HEK293 (cell line): ENCODE results near the gene AVP.

Experiments
- BCL11B ChIP-seq: fragments of 450-650 bp; formaldehyde crosslinking; IDR thresholded peaks from 2 replicates; pipeline ENCODE4 v1.5.1; 2016; ENCODE audit warnings: low read depth, missing biosample characterization, missing genetic modification characterization
- BCL6B ChIP-seq: fragments of 450-650 bp; formaldehyde crosslinking; IDR thresholded peaks from 2 replicates; pipeline ENCODE4 v1.5.1; 2017; ENCODE audit warnings: missing biosample characterization, missing genetic modification characterization
- CTCF ChIP-seq: fragments of 450-650 bp; formaldehyde crosslinking; IDR thresholded peaks from 2 replicates; pipeline ENCODE4 v1.5.1; 2016; ENCODE audit warnings: missing biosample characterization, missing genetic modification characterization
- KLF1 ChIP-seq: fragments of 450-650 bp; formaldehyde crosslinking; IDR thresholded peaks from 2 replicates; pipeline ENCODE4 v1.5.1; 2016; ENCODE audit warnings: missing biosample characterization, missing genetic modification characterization
- KLF7 ChIP-seq: fragments of 450-650 bp; formaldehyde crosslinking; IDR thresholded peaks from 2 replicates; pipeline ENCODE4 v1.5.1; 2016; ENCODE audit warnings: missing biosample characterization, missing genetic modification characterization, borderline replicate concordance
- PATZ1 ChIP-seq: fragments of 450-650 bp; formaldehyde crosslinking; IDR thresholded peaks from 2 replicates; pipeline ENCODE4 v1.5.1; 2016; ENCODE audit warnings: missing biosample characterization, missing genetic modification characterization
- PRDM2 ChIP-seq: fragments of 450-650 bp; formaldehyde crosslinking; IDR thresholded peaks from 2 replicates; pipeline ENCODE4 v1.5.1; 2016; ENCODE audit warnings: missing biosample characterization, missing genetic modification characterization, borderline replicate concordance
- SCRT2 ChIP-seq: fragments of 450-650 bp; formaldehyde crosslinking; IDR thresholded peaks from 2 replicates; pipeline ENCODE4 v1.5.1; 2016; ENCODE audit warnings: missing biosample characterization, missing genetic modification characterization
- SP3 ChIP-seq: fragments of 450-650 bp; formaldehyde crosslinking; IDR thresholded peaks from 2 replicates; pipeline ENCODE4 v1.5.1; 2016; ENCODE audit warnings: missing biosample characterization, missing genetic modification characterization
- TCF7L2 ChIP-seq: IDR thresholded peaks from 2 replicates; pipeline ENCODE4 v1.6.1; 2011; ENCODE audit warnings: low read depth, mild to moderate bottlenecking, inconsistent platforms, low read length, moderate library complexity, borderline replicate concordance
- ZBTB17 ChIP-seq: fragments of 450-650 bp; formaldehyde crosslinking; IDR thresholded peaks from 2 replicates; pipeline ENCODE4 v1.5.1; 2016; ENCODE audit warnings: missing biosample characterization, missing genetic modification characterization
- ZBTB20 ChIP-seq: fragments of 450-650 bp; formaldehyde crosslinking; IDR thresholded peaks from 2 replicates; pipeline ENCODE4 v1.5.1; 2016; ENCODE audit warnings: missing biosample characterization, missing genetic modification characterization
- ZBTB26 ChIP-seq: fragments of 450-650 bp; formaldehyde crosslinking; optimal IDR thresholded peaks from 2 replicates; pipeline ENCODE3; 2016; ENCODE audit warnings: missing biosample characterization, mild to moderate bottlenecking, missing genetic modification characterization
- ZNF2 ChIP-seq: fragments of 450-650 bp; formaldehyde crosslinking; IDR thresholded peaks from 2 replicates; pipeline ENCODE4 v1.5.1; 2016; ENCODE audit warnings: missing biosample characterization, missing genetic modification characterization
- ZNF248 ChIP-seq: fragments of 450-650 bp; formaldehyde crosslinking; IDR thresholded peaks from 2 replicates; pipeline ENCODE4 v1.5.1; 2017; ENCODE audit warnings: missing biosample characterization, missing genetic modification characterization
- ZNF280C ChIP-seq: fragments of 450-650 bp; formaldehyde crosslinking; IDR thresholded peaks from 2 replicates; pipeline ENCODE4 v1.5.1; 2016; ENCODE audit warnings: missing biosample characterization, missing genetic modification characterization
- ZNF335 ChIP-seq: fragments of 450-650 bp; formaldehyde crosslinking; conservative IDR thresholded peaks from 2 replicates; pipeline ENCODE4 v1.5.1; 2016; ENCODE audit warnings: missing biosample characterization, missing genetic modification characterization
- ZNF514 ChIP-seq: fragments of 450-650 bp; formaldehyde crosslinking; IDR thresholded peaks from 2 replicates; pipeline ENCODE4 v1.5.1; 2016; ENCODE audit warnings: missing biosample characterization, missing genetic modification characterization
- ZNF521 ChIP-seq: fragments of 450-650 bp; formaldehyde crosslinking; IDR thresholded peaks from 2 replicates; pipeline ENCODE4 v1.5.1; 2017; ENCODE audit warnings: missing biosample characterization, mild to moderate bottlenecking, missing genetic modification characterization
- ZNF629 ChIP-seq: fragments of 450-650 bp; formaldehyde crosslinking; IDR thresholded peaks from 2 replicates; pipeline ENCODE4 v1.5.1; 2017; ENCODE audit warnings: missing biosample characterization, missing genetic modification characterization
- ZNF777 ChIP-seq: fragments of 450-650 bp; formaldehyde crosslinking; IDR thresholded peaks from 2 replicates; pipeline ENCODE4 v1.5.1; 2017; ENCODE audit warnings: missing biosample characterization, missing genetic modification characterization, borderline replicate concordance

Gene AVP

GRCh38 chr20:3045816-3046676 is 38.5 kb downstream of the AVP start, which contains the start of gene MRPS26 (continued):
- peak; percentile 99 for TF ChIP-seq ZBTB26 (tag by site-specific recombination)
- no peak; the same call in 1 of the 2 replicates for TF ChIP-seq KLF7 (tag by site-specific recombination)
- no peak for TF ChIP-seq PRDM2 (tag by site-specific recombination)
- TF ChIP-seq BCL6B (tag by site-specific recombination), result no peak
- no peak for TF ChIP-seq TCF7L2
- 0 out of 2 replicates have a peak, but pooled peaks have one; percentile 49 for TF ChIP-seq ZNF629 (tag by site-specific recombination)
- no peak for TF ChIP-seq BCL11B (tag by site-specific recombination)
- peak; percentile 57 for TF ChIP-seq CTCF (tag by site-specific recombination)
- peak; percentile 97 for TF ChIP-seq ZNF335 (tag by site-specific recombination)
- TF ChIP-seq ZNF514 (tag by site-specific recombination), result no peak
- peak; percentile 76 for TF ChIP-seq SCRT2 (tag by site-specific recombination)
- TF ChIP-seq ZNF777 (tag by site-specific recombination), result 0 out of 2 replicates have a peak, but pooled peaks have one; percentile 26
- no peak for TF ChIP-seq ZNF248 (tag by site-specific recombination)
- peak; percentile 97 for TF ChIP-seq ZBTB20
- TF ChIP-seq PATZ1 (tag by site-specific recombination), result peak; percentile 85; the same call in 1 of the 2 replicates
- no peak for TF ChIP-seq ZNF521 (tag by site-specific recombination)
- TF ChIP-seq ZNF280C (tag by site-specific recombination), result no peak
- peak; percentile 14 for TF ChIP-seq KLF1
- 0 out of 2 replicates have a peak, but pooled peaks have one; percentile 54 for TF ChIP-seq ZNF2
- TF ChIP-seq ZBTB17 (tag by site-specific recombination), result 0 out of 2 replicates have a peak, but pooled peaks have one; percentile 52
- TF ChIP-seq SP3 (tag by site-specific recombination), result peak; percentile 90
